Putamen (tissue), 1 donor: ENCODE measurements around the gene PTP4A1.
"Not testable (repeated sequence)": the region's sequence is repeated elsewhere in the genome, so short reads cannot be mapped to it uniquely, and the experiment has no call there.

Experiments used
- DNase-seq: peaks from one replicate; pipeline ENCODE4 v3.0.0-alpha.2; 2016; ENCODE audit warnings: low spot score

Gene PTP4A1

GRCh38 chr6:63572044-63572746 is at the start of gene PTP4A1, which contains the start of gene LOC128125822:
PTP4A1 (plus strand) TSS chr6:63572480; CDS start chr6:63576881, 4,401 bp downstream.
LOC128125822 (plus strand) TSS chr6:63572480.
- DNase-seq, result peak; percentile 98

GRCh38 chr6:63522911-63523287 is 49.4 kb upstream of the PTP4A1 start:
- not testable (repeated sequence) for DNase-seq

GRCh38 chr6:63523630-63524029 is 48.6 kb upstream of the PTP4A1 start:
- DNase-seq, result no peak

- no peak for DNase-seq
Observed at GRCh38 chr6:63525186-63525878, 46.9 kb upstream of the PTP4A1 start.

- no peak for DNase-seq
Observed at GRCh38 chr6:63526931-63527330, 45.3 kb upstream of the PTP4A1 start.

- no peak for DNase-seq
Observed at GRCh38 chr6:63527658-63528514, 44.4 kb upstream of the PTP4A1 start.

- no peak for DNase-seq
Observed at GRCh38 chr6:63529498-63529897, 42.8 kb upstream of the PTP4A1 start.

- DNase-seq, result no peak
Observed at GRCh38 chr6:63530182-63530581, 42.1 kb upstream of the PTP4A1 start.

- DNase-seq, result no peak
Observed at GRCh38 chr6:63530991-63531390, 41.3 kb upstream of the PTP4A1 start.

- no peak for DNase-seq
Observed at GRCh38 chr6:63533026-63533425, 39.3 kb upstream of the PTP4A1 start.

GRCh38 chr6:63533952-63534351 is 38.3 kb upstream of the PTP4A1 start:
- DNase-seq, result no peak

- no peak for DNase-seq
Observed at GRCh38 chr6:63537201-63537958, 34.9 kb upstream of the PTP4A1 start.

- DNase-seq, result no peak
Observed at GRCh38 chr6:63537959-63538300, 34.4 kb upstream of the PTP4A1 start.

- no peak for DNase-seq
Observed at GRCh38 chr6:63538550-63538949, 33.7 kb upstream of the PTP4A1 start.

GRCh38 chr6:63543001-63543400 is 29.3 kb upstream of the PTP4A1 start:
- DNase-seq, result no peak

- no peak for DNase-seq
Observed at GRCh38 chr6:63543982-63544381, 28.3 kb upstream of the PTP4A1 start.

- no peak for DNase-seq
Observed at GRCh38 chr6:63546236-63546635, 26.0 kb upstream of the PTP4A1 start.

- DNase-seq, result no peak
Observed at GRCh38 chr6:63546697-63547096, 25.6 kb upstream of the PTP4A1 start.

- no peak for DNase-seq
Observed at GRCh38 chr6:63549076-63549475, 23.2 kb upstream of the PTP4A1 start.

- DNase-seq, result no peak
Observed at GRCh38 chr6:63553208-63553607, 19.1 kb upstream of the PTP4A1 start.

- DNase-seq, result no peak
Observed at GRCh38 chr6:63553900-63554299, 18.4 kb upstream of the PTP4A1 start.

- no peak for DNase-seq
Observed at GRCh38 chr6:63554782-63555181, 17.5 kb upstream of the PTP4A1 start.
